ENCODE results near the gene MICU1.

DNA sequence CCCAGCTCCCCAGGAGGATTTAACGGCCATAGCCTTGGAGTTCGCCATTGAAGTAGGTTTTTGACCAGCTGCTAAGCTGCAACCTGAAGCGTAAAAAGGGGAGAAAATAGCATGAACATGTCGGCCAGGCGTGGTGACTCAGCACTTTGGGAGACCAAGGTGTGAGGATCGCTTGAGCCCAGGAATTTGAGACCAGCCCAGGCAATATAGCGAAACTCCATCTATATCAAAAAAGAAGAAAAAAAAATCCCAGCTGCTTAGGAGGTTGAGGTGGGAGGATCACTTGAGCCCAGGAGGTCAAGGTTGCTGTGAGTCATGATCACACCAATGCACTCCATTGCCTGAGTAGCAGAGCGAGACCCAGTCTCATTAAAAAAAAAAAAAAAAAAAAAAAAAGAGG lies 33.8 kb upstream of the MICU1 start:
- TF ChIP-seq TAF1 (IDR thresholded peaks at IDR 0.05; ENCODE audit: borderline replicate concordance, low read depth, low read length) (no peak), POLR2AphosphoS5 (IDR thresholded peaks at IDR 0.05; ENCODE audit: low read depth, low read length) (no peak)
